Measurements from ENCODE around the gene TBC1D28. TPM values are rescaled to one million over a fixed set of nuclear protein-coding genes. Genes with fewer than 3 reads are reported as not detected.
"Not testable (repeated sequence)": the region's sequence is repeated elsewhere in the genome, so short reads cannot be mapped to it uniquely, and the experiment has no call there.

TBC1D28 gene
- total RNA-seq (10 to 100 TPM; 14.8 to 29.3 TPM), polyA plus RNA-seq (ENCODE audit: insufficient read depth, low read depth, low replicate concordance) (21.8 TPM)
- long read RNA-seq, donor 1, partial matches to known transcripts: 0 of 18 reads
- long read RNA-seq, donor 1, other reads (novel, unspliced or antisense): 18 of 18 reads
- long read RNA-seq, donor 2, partial matches to known transcripts: 0 of 5 reads
- long read RNA-seq, donor 2, other reads (novel, unspliced or antisense): 5 of 5 reads

GRCh38 chr17:18644291-18644690 lies at the start of gene TBC1D28:
Gene TBC1D28, minus strand, starts transcription at chr17:18644391. Its CDS starts 3,039 bp downstream, at chr17:18641352.
- H3K4me1 ChIP-seq; H3K36me3 ChIP-seq (ENCODE audit: low read depth, missing control alignments); H3K9me3 ChIP-seq; H3K27ac ChIP-seq; intact Hi-C loops (cut with DNase I; ENCODE audit: low total_unique reads); DNase-seq; H3K27me3 ChIP-seq; H3K4me3 ChIP-seq: not testable (repeated sequence)
- 85 to 100% methylated on average over 2 to 9 of the region's 9 CpGs for WGBS, 2 donors

DNA sequence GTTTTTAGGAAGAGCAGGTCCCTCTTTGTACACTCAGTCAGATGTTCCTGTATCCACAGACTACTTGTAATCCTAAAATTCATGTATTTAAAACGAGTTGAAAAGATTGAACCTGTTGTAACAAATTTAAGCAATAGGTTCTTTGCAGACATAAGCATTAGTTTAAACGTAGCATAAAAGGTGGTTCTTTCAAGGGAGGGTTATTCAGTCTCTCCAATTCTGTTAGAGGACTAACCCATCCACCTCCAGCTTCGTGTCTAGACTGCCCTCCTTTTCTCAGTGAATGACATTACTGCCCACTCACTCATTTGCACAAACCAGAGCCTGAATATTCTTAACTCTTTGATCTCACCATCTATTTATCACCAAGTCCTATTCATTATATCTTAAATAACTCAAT lies 38.5 kb upstream of the TBC1D28 start:
- intact Hi-C loops (cut with DNase I; ENCODE audit: low total_unique reads); H3K27ac ChIP-seq; H3K27me3 ChIP-seq; H3K36me3 ChIP-seq (ENCODE audit: low read depth, missing control alignments); DNase-seq; H3K4me1 ChIP-seq; H3K9me3 ChIP-seq: not testable (repeated sequence)
- WGBS, 2 donors: 0 to 3% methylated on average over 2 to 3 of the region's 3 CpGs
- peak overlapping the region in 1 of 2 donors; percentile 66 for H3K4me3 ChIP-seq

DNA sequence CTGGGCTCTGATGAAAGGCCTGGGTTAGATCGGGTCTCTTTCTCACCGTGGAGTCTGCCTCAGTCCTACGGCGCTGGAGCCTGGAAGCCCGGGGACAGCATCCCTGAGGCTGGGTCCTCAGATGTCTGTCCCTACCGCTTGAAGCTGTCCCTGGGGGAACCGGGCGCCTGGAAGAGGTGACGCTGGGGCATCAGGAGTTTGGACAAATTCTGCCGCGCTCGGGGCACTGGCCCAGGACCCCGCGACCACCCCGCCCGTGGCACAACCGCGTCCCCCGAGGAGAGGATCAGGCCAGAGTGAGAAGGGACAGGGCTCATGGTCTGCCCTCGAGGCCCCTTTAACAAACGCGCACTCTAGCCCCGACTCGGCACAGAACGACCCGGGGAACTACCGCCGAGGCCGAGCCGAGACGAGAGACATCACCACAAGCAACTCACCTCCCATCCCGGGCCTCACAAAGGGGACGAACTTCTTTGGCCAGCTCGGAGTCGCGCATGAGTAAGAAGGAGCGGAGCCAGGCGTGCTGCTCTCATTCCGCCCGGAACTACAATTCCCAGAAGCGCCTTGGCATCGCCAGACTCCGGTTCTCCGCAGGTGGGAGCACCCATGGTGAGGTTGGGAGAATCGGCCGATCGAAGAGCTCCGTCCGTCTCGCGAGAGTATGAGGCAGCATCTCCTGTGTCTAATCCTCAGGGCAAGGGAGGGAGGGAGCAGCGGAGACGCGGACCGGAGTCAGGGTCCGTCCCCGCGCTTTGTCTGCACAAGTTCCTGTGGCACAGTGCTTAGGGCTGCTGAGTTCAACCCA lies 37.8 kb upstream of the TBC1D28 start, which contains the start of gene FOXO3B:
Gene FOXO3B (minus strand): TSS at position 548 of the 805 bp plus-strand sequence. CDS start 663 bp downstream, outside the sequence.
- intact Hi-C loops (cut with DNase I; ENCODE audit: low total_unique reads); H3K4me1 ChIP-seq; H3K9me3 ChIP-seq; H3K27me3 ChIP-seq; H3K27ac ChIP-seq; H3K36me3 ChIP-seq (ENCODE audit: low read depth, missing control alignments): not testable (repeated sequence)
- DNase-seq: peak; percentile 93
- H3K4me3 ChIP-seq: peak within 1 kb of the TSS; percentile 43 to 66
- WGBS, 2 donors: 0% methylated on average over 26 of the region's 58 CpGs; no CpG with 5 or more reads in 1 of the 2 donors

DNA sequence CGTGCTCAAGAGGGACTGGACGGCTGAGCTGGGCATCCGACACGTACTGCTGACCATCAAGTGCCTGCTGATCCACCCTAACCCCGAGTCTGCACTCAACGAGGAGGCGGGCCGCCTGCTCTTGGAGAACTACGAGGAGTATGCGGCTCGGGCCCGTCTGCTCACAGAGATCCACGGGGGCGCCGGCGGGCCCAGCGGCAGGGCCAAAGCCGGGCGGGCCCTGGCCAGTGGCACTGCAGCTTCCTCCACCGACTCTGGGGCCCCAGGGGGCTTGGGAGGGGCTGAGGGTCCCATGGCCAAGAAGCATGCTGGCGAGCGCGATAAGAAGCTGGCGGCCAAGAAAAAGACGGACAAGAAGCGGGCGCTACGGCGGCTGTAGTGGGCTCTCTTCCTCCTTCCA lies 33.2 kb upstream of the TBC1D28 start:
- H3K4me3 ChIP-seq: peak overlapping the region in 1 of 2 donors; percentile 26
- intact Hi-C loops (cut with DNase I; ENCODE audit: low total_unique reads); H3K27me3 ChIP-seq; H3K9me3 ChIP-seq; H3K4me1 ChIP-seq; H3K27ac ChIP-seq; H3K36me3 ChIP-seq (ENCODE audit: low read depth, missing control alignments); DNase-seq: not testable (repeated sequence)
- 82 to 90% methylated on average over 14 to 18 of the region's 29 CpGs for WGBS, 2 donors

DNA sequence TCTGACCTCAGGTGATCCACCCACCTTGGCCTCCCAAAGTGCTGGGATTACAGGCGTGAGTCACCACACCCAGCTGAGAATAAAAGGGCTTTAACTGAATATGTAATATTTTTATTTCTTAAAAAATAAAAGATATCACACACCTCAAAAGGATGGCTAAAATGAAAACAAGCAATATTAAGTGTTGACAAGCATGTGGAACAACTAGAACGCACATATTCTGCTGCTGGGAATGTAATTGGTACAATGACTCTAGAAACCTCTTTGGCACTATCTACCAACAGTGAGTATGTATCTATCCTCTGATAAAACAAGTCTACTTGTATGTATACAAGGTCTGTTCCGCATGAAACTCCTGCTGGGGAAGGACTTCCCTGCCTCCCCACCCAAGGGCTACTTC lies 32.7 kb upstream of the TBC1D28 start:
- H3K27ac ChIP-seq; intact Hi-C loops (cut with DNase I; ENCODE audit: low total_unique reads); H3K36me3 ChIP-seq (ENCODE audit: low read depth, missing control alignments); H3K4me1 ChIP-seq; H3K9me3 ChIP-seq; DNase-seq; H3K27me3 ChIP-seq: not testable (repeated sequence)
- 86 to 87% methylated on average over 3 of the region's 3 CpGs for WGBS, 2 donors
- H3K4me3 ChIP-seq: peak overlapping the region in 1 of 2 donors; percentile 26

- WGBS, 2 donors: 68 to 83% methylated on average over 25 to 50 of the region's 102 CpGs
- intact Hi-C loops (cut with DNase I; ENCODE audit: low total_unique reads); H3K9me3 ChIP-seq; H3K27ac ChIP-seq; H3K36me3 ChIP-seq (ENCODE audit: low read depth, missing control alignments); DNase-seq; H3K27me3 ChIP-seq; H3K4me1 ChIP-seq: not testable (repeated sequence)
- H3K4me3 ChIP-seq: peak overlapping the region; percentile 9 to 26
These were observed 28.4 kb upstream of the TBC1D28 start for GRCh38 chr17:18672395-18673227.

DNA sequence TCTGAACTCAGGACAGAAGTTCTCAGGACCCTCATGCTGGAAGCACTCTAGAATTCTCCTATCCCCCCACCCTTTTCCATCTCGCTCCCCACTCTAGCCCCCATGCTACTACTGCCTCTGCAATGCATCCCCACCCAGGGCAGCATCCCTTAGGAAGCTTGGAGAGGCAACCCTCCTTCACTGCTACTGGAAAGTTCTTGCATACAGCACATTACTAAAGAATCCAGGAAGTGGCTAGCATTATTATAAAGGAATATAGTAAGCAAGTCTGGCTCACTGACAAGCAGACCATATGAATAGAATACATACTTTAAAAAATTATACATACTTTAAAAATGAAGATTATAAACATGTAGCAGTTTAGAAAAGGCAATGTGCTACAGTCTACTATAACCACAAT lies 24.4 kb upstream of the TBC1D28 start:
- WGBS, 2 donors: 100% methylated on average over 1 of the region's 1 CpG

GRCh38 chr17:18667535-18667934 lies 23.3 kb upstream of the TBC1D28 start:
- intact Hi-C loops (cut with DNase I; ENCODE audit: low total_unique reads); H3K36me3 ChIP-seq (ENCODE audit: low read depth, missing control alignments); DNase-seq; H3K4me1 ChIP-seq; H3K4me3 ChIP-seq; H3K27ac ChIP-seq; H3K27me3 ChIP-seq; H3K9me3 ChIP-seq: not testable (repeated sequence)
- WGBS, 2 donors: 89% methylated on average over 3 of the region's 3 CpGs; no CpG with 5 or more reads in 1 of the 2 donors

More for the DNA sequence above, 24.4 kb upstream of the TBC1D28 start:
- H3K4me1 ChIP-seq; intact Hi-C loops (cut with DNase I; ENCODE audit: low total_unique reads); DNase-seq; H3K9me3 ChIP-seq; H3K27ac ChIP-seq; H3K36me3 ChIP-seq (ENCODE audit: low read depth, missing control alignments); H3K27me3 ChIP-seq; H3K4me3 ChIP-seq: not testable (repeated sequence)

DNA sequence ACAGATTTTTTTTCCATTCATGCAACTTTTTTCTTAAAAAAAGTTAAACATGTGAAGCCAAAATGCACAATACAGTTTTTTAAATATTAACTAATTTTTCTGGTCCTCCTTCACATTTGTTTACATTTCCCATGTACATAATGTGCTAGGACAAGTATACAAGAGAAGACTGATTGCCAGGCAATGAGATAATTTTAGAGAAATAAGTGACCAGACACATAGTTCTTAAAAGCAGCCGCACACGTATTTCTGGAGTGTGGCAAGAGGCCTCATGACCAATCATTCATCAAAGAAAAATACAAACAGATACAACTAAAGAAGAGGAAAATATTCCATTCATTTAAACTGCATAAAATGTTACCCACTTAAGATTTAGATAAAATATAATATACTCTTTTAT lies 22.1 kb upstream of the TBC1D28 start:
- DNase-seq; H3K9me3 ChIP-seq; H3K36me3 ChIP-seq (ENCODE audit: low read depth, missing control alignments); H3K27ac ChIP-seq; H3K4me1 ChIP-seq; intact Hi-C loops (cut with DNase I; ENCODE audit: low total_unique reads); H3K27me3 ChIP-seq; H3K4me3 ChIP-seq: not testable (repeated sequence)
- WGBS, 2 donors: 95 to 100% methylated on average over 2 of the region's 2 CpGs

- H3K9me3 ChIP-seq; H3K36me3 ChIP-seq (ENCODE audit: low read depth, missing control alignments); DNase-seq; intact Hi-C loops (cut with DNase I; ENCODE audit: low total_unique reads); H3K27me3 ChIP-seq; H3K27ac ChIP-seq; H3K4me3 ChIP-seq; H3K4me1 ChIP-seq: not testable (repeated sequence)
- 93 to 97% methylated on average over 5 of the region's 5 CpGs for WGBS, 2 donors
These were observed 17.9 kb upstream of the TBC1D28 start for GRCh38 chr17:18661924-18662624.

- H3K36me3 ChIP-seq (ENCODE audit: low read depth, missing control alignments); DNase-seq; H3K27ac ChIP-seq; H3K4me1 ChIP-seq; H3K4me3 ChIP-seq; H3K27me3 ChIP-seq; H3K9me3 ChIP-seq; intact Hi-C loops (cut with DNase I; ENCODE audit: low total_unique reads): not testable (repeated sequence)
- 14 to 37% methylated on average over 21 to 23 of the region's 23 CpGs for WGBS, 2 donors
These were observed 5.9 kb upstream of the TBC1D28 start for GRCh38 chr17:18650094-18650493.

All from testis (tissue), 5 donors.